Bronchial epithelial cell (primary cell): Measurements from ENCODE around the gene MAP1LC3B. TPM values are rescaled to one million over a fixed set of nuclear protein-coding genes. Genes with fewer than 3 reads are reported as not detected.
A peak's percentile ranks its signal among the peaks of the same experiment; 100 is the strongest.
"Not testable (repeated sequence)": the region's sequence is repeated elsewhere in the genome, so short reads cannot be mapped to it uniquely, and the experiment has no call there.

Experiments
- DNase-seq: peaks from one replicate; pipeline ENCODE4 v3.0.0-alpha.2; 2010; ENCODE audit warnings: low read depth
- FAIRE-seq: peaks from 2 replicates; lab custom pipeline; 2011; peaks lifted over from hg19 to GRCh38; lab: Jason Lieb, UNC
- H3K27me3 ChIP-seq: 2 replicates; pipeline ENCODE4 v1.5.1; 2011; ENCODE audit warnings: low read length; ENCODE audit not compliant: control insufficient read depth, insufficient read depth
- H3K36me3 ChIP-seq: 2 replicates; pipeline ENCODE4 v1.5.1; 2011; ENCODE audit warnings: low read length; ENCODE audit not compliant: control insufficient read depth, insufficient read depth
- H3K4me3 ChIP-seq: 2 replicates; pipeline ENCODE4 v1.5.1; 2011; ENCODE audit warnings: mild to moderate bottlenecking, low read depth, low read length, control low read depth
- total RNA-seq: library from RNA; depleted of rRNA; stranded (reverse); fragments of >200 nt; gene quantifications from 2 replicates; pipeline ENCODE4 v1.2.1, GENCODE V29; 2014
- TF ChIP-seq, protein P1 (sequence below): IDR thresholded peaks from 2 replicates; pipeline ENCODE4 v1.5.1; 2011; ENCODE audit warnings: mild to moderate bottlenecking, moderate library complexity, low read length, control low read depth, inconsistent platforms; ENCODE audit not compliant: insufficient read depth, severe bottlenecking

Gene MAP1LC3B
- total RNA-seq, 1 donor from 2014 or later: 75.8 TPM

DNA sequence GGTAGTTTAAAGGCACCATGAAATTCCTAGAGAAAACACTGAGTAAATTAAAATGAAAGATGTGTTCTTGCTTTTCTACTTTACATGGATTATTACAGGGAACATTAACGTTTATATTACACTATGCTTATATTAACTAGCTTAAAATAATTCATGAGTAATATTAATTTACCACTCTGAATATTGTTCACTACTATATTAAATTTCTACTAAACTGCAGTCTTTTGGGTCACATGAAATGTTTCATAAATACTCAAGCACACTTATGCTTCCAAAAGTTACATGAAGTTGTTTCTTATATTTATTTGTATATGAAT is 3.4 kb upstream of the MAP1LC3B start:
- H3K4me3 ChIP-seq: no peak overlapping the region
- no peak for FAIRE-seq
- DNase-seq: no peak
- TF ChIP-seq, protein P1, sequence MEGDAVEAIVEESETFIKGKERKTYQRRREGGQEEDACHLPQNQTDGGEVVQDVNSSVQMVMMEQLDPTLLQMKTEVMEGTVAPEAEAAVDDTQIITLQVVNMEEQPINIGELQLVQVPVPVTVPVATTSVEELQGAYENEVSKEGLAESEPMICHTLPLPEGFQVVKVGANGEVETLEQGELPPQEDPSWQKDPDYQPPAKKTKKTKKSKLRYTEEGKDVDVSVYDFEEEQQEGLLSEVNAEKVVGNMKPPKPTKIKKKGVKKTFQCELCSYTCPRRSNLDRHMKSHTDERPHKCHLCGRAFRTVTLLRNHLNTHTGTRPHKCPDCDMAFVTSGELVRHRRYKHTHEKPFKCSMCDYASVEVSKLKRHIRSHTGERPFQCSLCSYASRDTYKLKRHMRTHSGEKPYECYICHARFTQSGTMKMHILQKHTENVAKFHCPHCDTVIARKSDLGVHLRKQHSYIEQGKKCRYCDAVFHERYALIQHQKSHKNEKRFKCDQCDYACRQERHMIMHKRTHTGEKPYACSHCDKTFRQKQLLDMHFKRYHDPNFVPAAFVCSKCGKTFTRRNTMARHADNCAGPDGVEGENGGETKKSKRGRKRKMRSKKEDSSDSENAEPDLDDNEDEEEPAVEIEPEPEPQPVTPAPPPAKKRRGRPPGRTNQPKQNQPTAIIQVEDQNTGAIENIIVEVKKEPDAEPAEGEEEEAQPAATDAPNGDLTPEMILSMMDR: no peak
- H3K27me3 ChIP-seq: no peaks in the 10 kb centered on the region
- peaks cover 4% of the 10 kb centered on the region for H3K36me3 ChIP-seq

DNA sequence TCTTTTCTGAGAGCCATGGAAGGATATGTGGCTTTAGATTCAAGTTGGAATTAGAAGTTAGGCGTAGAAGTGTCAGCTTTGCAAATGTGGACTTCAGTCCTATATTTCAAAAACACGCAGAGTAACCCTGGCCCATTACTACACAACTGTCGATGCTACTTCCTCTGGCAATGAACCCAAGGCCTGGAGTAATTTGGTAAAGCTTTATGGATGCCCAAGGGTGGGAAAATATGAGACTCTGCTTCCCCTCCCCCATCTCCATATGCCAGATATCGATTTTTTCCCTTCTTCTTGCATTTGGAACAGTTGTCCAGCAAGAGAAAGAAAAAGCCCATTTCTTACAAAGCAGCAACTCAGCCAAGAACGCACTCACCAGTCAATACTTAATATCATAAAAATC is 2.9 kb upstream of the MAP1LC3B start:
- no peak for DNase-seq

DNA sequence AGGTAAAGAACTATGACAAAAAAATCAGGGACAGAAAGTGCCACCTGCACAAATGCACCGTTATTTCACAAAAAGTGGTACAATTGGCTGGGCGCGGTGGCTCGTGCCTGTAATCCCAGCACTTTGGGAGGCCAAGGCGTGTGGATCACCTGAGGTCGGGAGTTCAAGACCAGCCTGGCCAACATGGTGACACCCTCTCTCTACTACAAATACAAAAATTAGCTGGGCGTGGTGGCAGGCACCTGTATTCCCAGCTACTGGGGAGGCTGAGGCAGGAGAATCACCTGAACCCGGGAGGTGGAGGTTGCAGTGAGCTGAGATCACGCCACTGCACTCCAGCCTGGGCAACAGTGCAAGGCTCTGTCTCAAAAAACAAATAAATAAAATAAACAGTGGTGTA is 2.2 kb upstream of the MAP1LC3B start:
- not testable (repeated sequence) for H3K27me3 ChIP-seq, H3K36me3 ChIP-seq, H3K4me3 ChIP-seq, FAIRE-seq, DNase-seq

More for the DNA sequence above, 2.9 kb upstream of the MAP1LC3B start:
- FAIRE-seq: no peak
- H3K36me3 ChIP-seq: peaks cover 4% of the 10 kb centered on the region
- H3K27me3 ChIP-seq: no peaks in the 10 kb centered on the region
- TF ChIP-seq, protein P1: no peak
- no peak overlapping the region for H3K4me3 ChIP-seq

DNA sequence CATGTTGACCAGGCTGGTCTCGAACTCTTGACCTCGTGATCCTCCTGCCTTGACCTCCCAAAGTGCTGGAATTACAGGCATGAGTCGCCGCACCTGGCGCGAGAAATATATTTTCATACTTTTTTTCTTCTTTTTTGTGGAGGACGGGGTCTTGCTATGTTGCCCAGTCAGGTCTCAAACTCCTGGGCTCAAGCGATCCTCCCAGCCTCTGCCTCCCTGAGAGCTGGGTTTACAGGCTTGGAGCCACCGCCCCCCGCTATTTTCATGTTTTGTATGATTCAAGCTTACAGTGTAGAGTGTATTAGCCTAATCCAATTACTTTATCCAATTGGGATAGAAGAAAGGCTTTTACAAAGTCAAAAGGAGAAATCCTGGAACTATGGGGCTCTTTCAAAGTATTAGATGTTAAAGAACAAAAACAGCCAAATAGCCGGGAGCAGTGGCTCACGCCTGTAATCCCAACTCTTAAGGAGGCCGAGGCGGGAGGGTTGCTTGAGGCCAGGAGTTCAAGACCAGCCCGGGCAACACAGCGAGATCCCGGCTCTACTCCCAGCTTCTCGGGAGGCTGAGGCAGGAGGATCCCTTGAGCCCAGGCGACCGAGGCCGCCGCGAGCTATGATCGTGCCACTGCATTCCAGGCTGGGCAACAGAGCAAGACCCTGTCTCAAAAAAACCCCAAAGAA is 1.4 kb upstream of the MAP1LC3B start:
- FAIRE-seq (no peak), DNase-seq (no peak)
- H3K4me3 ChIP-seq: no peak overlapping the region

DNA sequence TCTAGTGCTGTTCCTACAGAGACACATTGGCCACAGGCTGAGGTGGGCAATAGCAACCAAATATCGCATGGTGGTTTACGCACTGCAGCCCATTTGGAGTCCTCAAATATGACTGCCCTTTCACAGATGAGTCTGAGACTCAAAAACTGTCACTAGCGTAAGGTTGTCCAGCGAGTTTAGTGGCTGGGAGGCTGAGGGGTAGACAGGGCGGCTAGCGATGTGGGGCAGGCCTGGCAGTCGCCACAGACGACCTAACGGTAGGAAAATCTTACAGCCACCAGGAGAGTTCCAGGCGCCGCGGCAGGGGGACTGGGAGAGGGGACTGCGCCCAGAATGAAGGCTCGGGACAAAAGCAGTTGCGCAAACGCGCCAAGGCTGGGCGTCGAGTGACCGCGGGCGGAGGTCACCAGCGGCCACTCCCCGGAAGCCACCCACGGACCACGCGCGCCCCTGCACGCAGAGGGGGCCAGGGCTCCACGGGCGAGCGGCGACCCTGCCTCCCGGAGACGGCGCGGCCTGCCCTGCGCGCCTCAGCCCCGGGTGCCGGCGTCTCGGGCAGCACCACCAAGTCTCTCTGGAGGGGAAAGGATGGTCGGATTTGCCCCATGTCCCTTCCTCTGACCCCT is 699 bp upstream of the MAP1LC3B start:
- Histone ChIP-seq H3K4me3 (peak overlapping the region; percentile 67), H3K36me3 (peaks cover 8% of the 10 kb centered on the region), H3K27me3 (no peaks in the 10 kb centered on the region)
- FAIRE-seq: no peak
- TF ChIP-seq, protein P1: no peak
- DNase-seq: no peak

More for the DNA sequence above, 1.4 kb upstream of the MAP1LC3B start:
- peaks cover 8% of the 10 kb centered on the region for H3K36me3 ChIP-seq
- no peaks in the 10 kb centered on the region for H3K27me3 ChIP-seq
- TF ChIP-seq, protein P1: no peak

DNA sequence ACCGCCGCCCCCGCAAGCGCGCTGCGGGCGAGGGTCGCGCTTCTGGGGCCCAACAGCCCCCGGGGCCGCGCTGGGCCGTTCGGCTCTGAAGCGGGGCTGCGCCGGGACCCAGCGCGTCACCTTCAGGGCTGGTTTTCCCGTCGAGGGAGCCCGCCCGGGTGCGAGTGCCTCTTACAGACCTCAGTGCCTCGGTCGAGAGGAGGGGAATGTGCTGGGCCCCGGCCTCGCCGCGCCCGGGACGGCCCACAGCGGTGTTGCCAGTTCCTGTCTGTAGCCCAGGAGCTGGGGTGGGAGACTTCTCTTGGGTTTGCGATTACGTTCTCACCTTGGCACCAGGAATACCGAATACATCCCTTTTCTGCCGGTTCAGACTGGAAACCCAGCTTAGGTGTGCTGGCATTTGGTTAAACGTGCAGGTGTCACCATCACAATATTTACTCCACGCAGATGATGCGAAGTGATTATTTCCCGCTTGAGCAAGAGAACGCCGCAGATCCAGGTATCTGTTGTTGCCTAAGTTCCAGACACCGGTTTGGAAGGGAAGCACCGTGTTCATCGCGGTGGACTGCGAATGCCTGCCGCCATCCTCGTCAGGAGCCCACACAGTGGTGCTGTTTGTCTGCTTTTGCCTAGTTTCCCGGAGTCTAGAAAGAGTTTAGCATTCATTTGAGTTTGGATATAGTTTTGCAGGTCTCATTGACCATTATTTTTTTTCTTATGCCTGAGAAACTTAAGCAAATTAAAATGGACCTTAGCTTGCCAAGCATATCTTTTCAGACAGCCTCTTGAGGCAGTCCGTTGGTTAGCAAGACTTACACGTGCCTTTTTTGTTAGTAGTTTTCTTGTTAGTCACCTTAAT is 914 bp downstream of the MAP1LC3B start:
- H3K36me3 ChIP-seq: peaks cover 8% of the 10 kb centered on the region
- FAIRE-seq: no peak
- peak; percentile 46 for DNase-seq
- TF ChIP-seq, protein P1: no peak
- peak overlapping the region; percentile 67 for H3K4me3 ChIP-seq
- no peaks in the 10 kb centered on the region for H3K27me3 ChIP-seq
